Measurements from ENCODE around the gene ELMO1.

Gene ELMO1

DNA sequence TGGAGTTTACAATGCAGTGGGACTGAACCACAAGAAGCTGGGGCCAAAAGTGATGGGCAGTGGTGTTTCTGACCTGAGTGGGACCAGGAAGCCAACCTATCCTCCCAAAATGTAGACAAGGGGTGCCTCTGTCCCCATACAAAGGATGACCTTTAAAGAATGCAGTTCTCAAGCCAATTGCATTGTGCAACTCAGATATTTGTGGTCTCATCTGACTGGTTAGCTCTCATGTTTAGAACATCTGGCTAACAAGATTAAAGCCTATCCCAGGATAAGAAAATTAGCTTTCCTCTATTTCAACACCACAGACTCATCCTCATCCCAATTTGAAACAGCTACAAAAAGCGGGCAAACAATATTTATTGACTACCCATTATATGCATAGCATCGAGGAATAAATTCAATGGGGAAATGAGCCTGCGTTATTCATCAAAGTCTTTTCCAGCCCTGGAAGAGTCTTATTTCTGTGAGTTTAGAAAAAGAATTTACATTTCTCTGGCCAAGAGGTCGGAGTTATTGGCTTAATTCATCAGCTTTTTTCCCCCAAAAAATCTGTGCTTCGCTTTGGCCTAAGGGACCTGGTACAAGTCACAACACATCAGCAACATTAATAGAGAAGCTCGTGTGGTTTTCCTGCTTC lies 26.7 kb downstream of the ELMO1 start:
- Histone ChIP-seq H3K27me3 (ENCODE audit: control insufficient read depth, insufficient read depth, low read length) (no peaks in the 10 kb centered on the region), H3K4me1 (ENCODE audit: control insufficient read depth, insufficient read depth, low read length) (no peaks in the 10 kb centered on the region; the same call in 1 of the 2 replicates), H3K9me3 (ENCODE audit: control insufficient read depth, insufficient read depth, low read length) (no peaks in the 10 kb centered on the region), H3K27ac (ENCODE audit: low read length) (no peak overlapping the region), H3K4me3 (ENCODE audit: low read length) (no peak overlapping the region), H3K36me3 (ENCODE audit: control insufficient read depth, insufficient read depth, low read length) (no peaks in the 10 kb centered on the region)
- no CpG with 5 or more reads among the region's 6 CpGs for WGBS (ENCODE audit: insufficient coverage, insufficient read length)
- DNase-seq (ENCODE audit: low read depth, low spot score), result no peak

DNA sequence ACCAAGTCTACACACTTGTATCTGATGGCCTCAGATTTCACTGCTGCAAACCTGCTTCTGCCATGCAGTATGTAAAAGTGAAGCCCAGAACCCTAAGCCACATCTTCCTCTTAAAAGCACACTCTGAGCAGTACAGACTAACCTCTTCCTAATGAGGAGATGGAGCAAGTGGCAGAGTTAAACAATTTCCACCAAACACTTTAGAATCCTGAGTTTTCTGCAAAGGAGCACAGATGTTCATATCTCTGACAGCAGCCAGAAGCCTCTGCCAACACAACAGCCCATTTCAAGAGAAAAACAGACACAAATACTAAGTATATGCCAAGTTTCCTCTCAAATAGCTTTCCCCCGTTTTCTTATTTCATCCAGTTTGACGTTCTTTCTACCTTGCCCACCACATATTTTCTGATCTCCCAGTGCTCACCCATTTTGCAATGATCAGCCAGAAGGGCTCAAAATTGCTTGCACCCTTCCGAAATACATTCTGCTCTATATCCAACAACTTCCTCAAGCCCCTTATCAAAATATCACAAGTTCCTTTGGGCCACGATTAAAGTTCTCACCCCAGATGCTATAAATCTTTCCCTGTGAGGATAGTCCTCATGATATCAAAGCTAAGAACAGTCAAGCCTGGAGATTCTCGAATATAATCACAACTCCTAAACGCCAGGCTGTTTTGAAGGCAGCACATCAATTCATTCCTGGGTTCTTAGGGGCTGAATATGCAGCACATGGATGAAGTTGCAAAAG lies 27.5 kb downstream of the ELMO1 start:
- WGBS (ENCODE audit: insufficient coverage, insufficient read length), result no CpG with 5 or more reads among the region's 6 CpGs
- no peak overlapping the region for H3K4me3 ChIP-seq (ENCODE audit: low read length)

DNA sequence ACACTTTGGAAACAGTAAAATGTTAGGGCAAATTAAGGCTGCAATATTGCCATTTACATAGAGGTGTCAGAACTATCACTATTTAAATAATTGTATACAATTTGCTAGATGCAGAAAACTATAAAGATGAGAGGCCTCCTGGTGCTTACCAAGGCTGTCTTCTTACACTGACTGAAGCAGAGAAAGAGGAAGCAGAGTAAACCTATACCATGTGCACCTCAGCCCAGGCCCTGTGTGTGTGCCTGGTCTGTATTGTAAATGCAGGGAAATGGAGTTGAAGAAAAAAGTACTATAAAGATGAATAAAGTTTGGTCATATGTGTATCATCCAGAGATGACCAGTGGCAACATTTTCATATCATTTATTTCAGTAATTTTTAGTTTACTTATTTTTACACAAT lies 29.2 kb downstream of the ELMO1 start:
- Histone ChIP-seq H3K27me3 (ENCODE audit: control insufficient read depth, insufficient read depth, low read length) (no peaks in the 10 kb centered on the region), H3K9me3 (ENCODE audit: control insufficient read depth, insufficient read depth, low read length) (no peaks in the 10 kb centered on the region), H3K4me1 (ENCODE audit: control insufficient read depth, insufficient read depth, low read length) (peaks cover 2% of the 10 kb centered on the region; the same call in 1 of the 2 replicates)

More for the DNA sequence above, 27.5 kb downstream of the ELMO1 start:
- no peaks in the 10 kb centered on the region for H3K27me3 ChIP-seq (ENCODE audit: control insufficient read depth, insufficient read depth, low read length)
- H3K27ac ChIP-seq (ENCODE audit: low read length), result no peak overlapping the region
- no peaks in the 10 kb centered on the region for H3K9me3 ChIP-seq (ENCODE audit: control insufficient read depth, insufficient read depth, low read length)
- no peak for DNase-seq (ENCODE audit: low read depth, low spot score)
- H3K4me1 ChIP-seq (ENCODE audit: control insufficient read depth, insufficient read depth, low read length), result peaks cover 2% of the 10 kb centered on the region; the same call in 1 of the 2 replicates
- no peaks in the 10 kb centered on the region for H3K36me3 ChIP-seq (ENCODE audit: control insufficient read depth, insufficient read depth, low read length)

DNA sequence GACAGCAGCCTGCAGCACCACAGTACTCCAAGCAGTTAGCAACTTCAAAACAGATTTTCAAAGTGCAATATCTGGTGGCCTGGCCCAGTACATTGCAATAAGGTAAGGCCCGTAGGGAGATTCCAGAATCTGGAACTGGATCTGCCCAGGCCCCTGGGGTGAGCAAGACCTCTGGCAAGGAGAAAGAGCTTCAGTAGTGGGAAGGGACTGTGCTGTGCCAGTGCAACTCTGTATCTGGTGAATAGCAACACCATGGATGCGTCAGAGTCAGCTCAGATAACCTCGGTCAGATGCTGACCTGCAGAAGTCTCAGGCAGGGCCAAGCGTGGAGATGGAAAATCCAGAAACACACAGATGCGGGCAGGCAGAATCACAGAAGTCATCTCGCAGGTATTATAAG lies 30.3 kb downstream of the ELMO1 start:
- WGBS (ENCODE audit: insufficient coverage, insufficient read length), result no CpG with 5 or more reads among the region's 6 CpGs

More for the DNA sequence above, 29.2 kb downstream of the ELMO1 start:
- no peaks in the 10 kb centered on the region for H3K36me3 ChIP-seq (ENCODE audit: control insufficient read depth, insufficient read depth, low read length)
- DNase-seq (ENCODE audit: low read depth, low spot score), result no peak
- no peak overlapping the region for H3K27ac ChIP-seq (ENCODE audit: low read length)
- H3K4me3 ChIP-seq (ENCODE audit: low read length), result no peak overlapping the region

DNA sequence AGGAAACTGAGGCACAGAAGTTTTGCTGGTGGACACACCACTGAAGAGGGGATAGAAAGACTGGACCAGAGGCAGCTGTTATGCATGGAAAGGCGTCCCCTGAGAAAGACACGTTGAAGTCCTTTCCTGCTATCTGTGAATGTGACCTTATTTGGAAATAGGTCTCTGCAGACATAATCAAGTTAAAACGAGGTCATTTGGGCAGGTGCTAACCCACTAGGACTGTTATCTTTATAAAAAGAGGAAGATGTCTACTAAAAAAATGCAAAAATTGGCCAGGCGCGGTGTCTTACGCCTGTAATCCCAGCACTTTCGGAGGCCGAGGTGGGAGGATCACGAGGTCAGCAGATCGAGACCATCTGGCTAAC lies 31.6 kb downstream of the ELMO1 start:
- Histone ChIP-seq H3K36me3 (ENCODE audit: control insufficient read depth, insufficient read depth, low read length) (no peaks in the 10 kb centered on the region), H3K27ac (ENCODE audit: low read length) (no peak overlapping the region), H3K4me1 (ENCODE audit: control insufficient read depth, insufficient read depth, low read length) (peaks cover 2% of the 10 kb centered on the region; the same call in 1 of the 2 replicates), H3K4me3 (ENCODE audit: low read length) (no peak overlapping the region), H3K9me3 (ENCODE audit: control insufficient read depth, insufficient read depth, low read length) (no peaks in the 10 kb centered on the region), H3K27me3 (ENCODE audit: control insufficient read depth, insufficient read depth, low read length) (no peaks in the 10 kb centered on the region; the same call in 1 of the 2 replicates)
- DNase-seq (ENCODE audit: low read depth, low spot score), result no peak
- no CpG with 5 or more reads among the region's 10 CpGs for WGBS (ENCODE audit: insufficient coverage, insufficient read length)

More for the DNA sequence above, 30.3 kb downstream of the ELMO1 start:
- Histone ChIP-seq H3K27me3 (ENCODE audit: control insufficient read depth, insufficient read depth, low read length) (no peaks in the 10 kb centered on the region), H3K4me1 (ENCODE audit: control insufficient read depth, insufficient read depth, low read length) (peaks cover 2% of the 10 kb centered on the region; the same call in 1 of the 2 replicates), H3K4me3 (ENCODE audit: low read length) (no peak overlapping the region), H3K27ac (ENCODE audit: low read length) (no peak overlapping the region), H3K9me3 (ENCODE audit: control insufficient read depth, insufficient read depth, low read length) (no peaks in the 10 kb centered on the region), H3K36me3 (ENCODE audit: control insufficient read depth, insufficient read depth, low read length) (no peaks in the 10 kb centered on the region)
- DNase-seq (ENCODE audit: low read depth, low spot score), result no peak

DNA sequence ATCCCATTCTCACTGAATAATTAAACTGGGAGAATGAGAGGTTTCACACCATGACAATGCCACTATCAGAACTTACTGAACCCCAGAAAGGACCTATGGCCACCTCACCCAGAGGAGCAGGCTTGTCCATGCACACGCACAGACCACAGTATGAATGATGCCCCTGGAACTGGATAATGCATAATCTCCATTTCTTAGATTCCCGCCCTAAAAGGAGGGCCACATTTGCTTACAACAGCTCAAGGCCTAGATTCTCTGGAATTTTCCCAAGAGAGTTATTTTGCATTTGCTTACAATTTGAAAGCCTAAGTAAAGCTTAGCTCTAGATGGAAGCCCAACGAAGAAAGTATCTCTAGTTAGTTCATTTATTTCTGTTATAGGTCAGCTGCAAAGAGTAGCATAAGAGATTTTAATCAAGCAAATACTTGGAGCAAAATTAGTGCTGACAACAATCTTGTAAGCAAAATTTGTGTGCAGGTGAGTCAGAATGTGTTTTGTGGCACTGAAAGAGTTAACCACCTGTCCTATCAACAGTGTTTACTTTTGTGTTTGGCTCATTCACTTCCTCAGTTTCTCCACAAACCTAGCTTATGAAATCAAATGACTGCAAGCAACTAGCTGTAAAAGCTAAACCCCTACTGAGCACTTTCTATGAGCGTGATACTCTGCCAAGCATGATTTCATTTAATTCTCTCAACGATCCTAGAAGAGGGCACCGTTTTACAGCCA lies 32.1 kb downstream of the ELMO1 start:
- Histone ChIP-seq H3K36me3 (ENCODE audit: control insufficient read depth, insufficient read depth, low read length) (no peaks in the 10 kb centered on the region), H3K27ac (ENCODE audit: low read length) (no peak overlapping the region), H3K9me3 (ENCODE audit: control insufficient read depth, insufficient read depth, low read length) (no peaks in the 10 kb centered on the region), H3K4me3 (ENCODE audit: low read length) (no peak overlapping the region), H3K27me3 (ENCODE audit: control insufficient read depth, insufficient read depth, low read length) (no peaks in the 10 kb centered on the region; the same call in 1 of the 2 replicates), H3K4me1 (ENCODE audit: control insufficient read depth, insufficient read depth, low read length) (peaks cover 2% of the 10 kb centered on the region; the same call in 1 of the 2 replicates)
- WGBS (ENCODE audit: insufficient coverage, insufficient read length), result no CpG with 5 or more reads among the region's 6 CpGs
- no peak for DNase-seq (ENCODE audit: low read depth, low spot score)

DNA sequence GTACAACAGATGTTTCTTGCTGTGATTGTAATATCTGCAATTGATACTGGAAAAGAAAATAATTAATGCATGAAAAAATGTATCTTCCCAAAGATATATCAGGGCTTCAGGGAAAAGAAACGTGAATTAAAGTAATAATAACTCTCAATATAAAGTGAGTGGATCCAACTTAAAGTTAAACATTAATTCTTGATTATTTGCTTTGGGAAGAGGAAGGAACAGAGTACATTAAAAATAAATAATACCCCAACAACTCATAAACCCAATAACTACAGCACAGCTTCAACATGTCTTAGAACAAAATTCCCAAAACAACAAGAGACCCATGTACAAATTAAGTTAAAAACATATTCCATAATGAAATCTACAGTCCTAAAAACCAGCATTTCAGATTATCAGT lies 33.0 kb downstream of the ELMO1 start:
- no peaks in the 10 kb centered on the region for H3K9me3 ChIP-seq (ENCODE audit: control insufficient read depth, insufficient read depth, low read length)
- H3K4me1 ChIP-seq (ENCODE audit: control insufficient read depth, insufficient read depth, low read length), result peaks cover 2% of the 10 kb centered on the region; the same call in 1 of the 2 replicates
- H3K27me3 ChIP-seq (ENCODE audit: control insufficient read depth, insufficient read depth, low read length), result no peaks in the 10 kb centered on the region; the same call in 1 of the 2 replicates
- no CpG with 5 or more reads among the region's 1 CpG for WGBS (ENCODE audit: insufficient coverage, insufficient read length)
- no peak for DNase-seq (ENCODE audit: low read depth, low spot score)
- no peak overlapping the region for H3K4me3 ChIP-seq (ENCODE audit: low read length)
- no peaks in the 10 kb centered on the region for H3K36me3 ChIP-seq (ENCODE audit: control insufficient read depth, insufficient read depth, low read length)
- no peak overlapping the region for H3K27ac ChIP-seq (ENCODE audit: low read length)

DNA sequence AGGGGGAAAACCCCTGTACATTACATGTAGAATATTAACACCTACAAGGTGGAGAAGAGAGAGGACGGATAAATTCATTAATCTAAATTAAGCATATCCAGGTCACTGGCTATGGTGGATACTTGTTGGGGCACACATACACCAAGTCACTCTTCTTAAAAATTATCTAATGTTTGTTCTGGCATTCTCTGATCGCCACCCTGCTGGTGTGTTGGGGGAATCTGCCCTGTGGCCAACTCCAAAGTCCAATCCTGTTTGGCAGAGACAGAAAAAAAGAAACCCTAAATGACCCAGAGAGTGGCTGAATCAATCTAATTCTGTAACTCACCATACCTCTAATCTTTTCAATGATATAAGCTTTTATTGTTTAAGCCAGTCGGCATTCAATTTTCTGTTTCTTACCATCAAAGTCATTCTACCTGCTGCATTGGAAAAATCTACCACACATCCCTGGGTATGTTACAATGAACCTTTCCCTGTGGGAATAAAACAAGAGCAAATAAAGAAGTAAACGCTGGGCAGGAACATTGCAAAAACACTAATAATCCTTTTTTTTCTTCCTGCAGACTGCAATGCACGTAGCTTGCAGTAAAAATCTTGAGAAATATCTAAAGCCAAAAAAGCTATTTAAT lies 34.2 kb downstream of the ELMO1 start:
- Histone ChIP-seq H3K4me3 (ENCODE audit: low read length) (no peak overlapping the region), H3K27ac (ENCODE audit: low read length) (no peak overlapping the region), H3K4me1 (ENCODE audit: control insufficient read depth, insufficient read depth, low read length) (peaks cover 2% of the 10 kb centered on the region; the same call in 1 of the 2 replicates), H3K27me3 (ENCODE audit: control insufficient read depth, insufficient read depth, low read length) (no peaks in the 10 kb centered on the region; the same call in 1 of the 2 replicates), H3K36me3 (ENCODE audit: control insufficient read depth, insufficient read depth, low read length) (no peaks in the 10 kb centered on the region), H3K9me3 (ENCODE audit: control insufficient read depth, insufficient read depth, low read length) (no peaks in the 10 kb centered on the region)
- no CpG with 5 or more reads among the region's 5 CpGs for WGBS (ENCODE audit: insufficient coverage, insufficient read length)
- DNase-seq (ENCODE audit: low read depth, low spot score), result no peak

DNA sequence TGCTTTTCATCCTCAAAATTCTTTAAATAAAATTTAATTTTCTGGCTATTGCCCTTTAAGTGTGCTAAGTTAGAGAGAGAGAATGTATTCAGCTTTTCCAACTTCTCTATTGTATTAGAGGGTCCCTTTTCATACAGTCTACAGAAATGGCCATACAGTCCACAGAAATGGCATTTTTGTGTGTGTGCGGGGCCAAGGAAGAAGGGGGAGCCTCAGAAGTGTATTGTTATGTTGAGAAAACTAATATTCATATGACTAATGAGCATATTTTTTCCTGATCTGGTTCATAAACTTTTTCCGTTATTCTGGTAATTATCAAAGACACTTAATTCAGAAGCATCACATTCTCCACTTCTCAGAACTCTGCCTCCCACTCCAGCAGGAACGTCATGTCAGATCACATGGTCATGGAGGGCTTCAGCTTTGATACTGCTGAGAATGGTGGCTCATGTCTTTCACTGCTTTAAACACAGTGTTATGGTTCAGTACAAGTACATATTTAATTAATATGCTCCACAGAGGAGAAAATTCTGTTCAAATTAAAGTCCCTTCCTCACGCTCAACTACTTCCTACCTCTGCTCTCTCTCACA lies 37.1 kb downstream of the ELMO1 start:
- H3K4me3 ChIP-seq (ENCODE audit: low read length), result no peak overlapping the region
- no peaks in the 10 kb centered on the region; the same call in 1 of the 2 replicates for H3K27me3 ChIP-seq (ENCODE audit: control insufficient read depth, insufficient read depth, low read length)
- H3K27ac ChIP-seq (ENCODE audit: low read length), result no peak overlapping the region
- H3K9me3 ChIP-seq (ENCODE audit: control insufficient read depth, insufficient read depth, low read length), result no peaks in the 10 kb centered on the region
- no peak for DNase-seq (ENCODE audit: low read depth, low spot score)
- no CpG with 5 or more reads among the region's 4 CpGs for WGBS (ENCODE audit: insufficient coverage, insufficient read length)
- no peaks in the 10 kb centered on the region for H3K4me1 ChIP-seq (ENCODE audit: control insufficient read depth, insufficient read depth, low read length)
- H3K36me3 ChIP-seq (ENCODE audit: control insufficient read depth, insufficient read depth, low read length), result no peaks in the 10 kb centered on the region

Data from iPS DF 6.9 (cell line).